ENCODE results near the gene GDAP1L1. TPM values are rescaled to one million over a fixed set of nuclear protein-coding genes. Genes with fewer than 3 reads are reported as not detected.

Gene GDAP1L1
- polyA plus RNA-seq, 1 donor from 2014 or later = 216 TPM

DNA sequence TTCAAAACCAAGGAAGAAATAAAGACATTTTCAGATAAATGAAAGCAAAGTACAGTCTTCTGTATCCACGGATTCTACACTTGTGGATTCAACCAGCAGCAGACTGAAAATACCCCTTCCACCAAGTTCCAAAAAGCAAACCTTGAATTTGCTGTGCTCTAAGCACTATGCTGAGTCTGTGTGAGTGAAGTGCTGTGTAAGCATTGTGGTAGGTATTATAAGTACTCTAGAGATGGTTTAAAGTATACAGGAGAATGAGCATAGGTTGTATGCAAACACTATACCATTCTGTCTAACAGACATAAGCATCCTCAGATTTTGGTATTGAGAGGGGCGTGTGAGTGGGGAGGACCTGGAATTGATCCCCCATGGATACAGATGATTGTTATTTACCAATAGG, 46.1 kb upstream of the GDAP1L1 start:
- Histone ChIP-seq H3K36me3 (ENCODE audit: insufficient read depth, low read length) (peaks cover 12% of the 10 kb centered on the region), H4K20me1 (ENCODE audit: insufficient read depth) (no peaks in the 10 kb centered on the region)

DNA sequence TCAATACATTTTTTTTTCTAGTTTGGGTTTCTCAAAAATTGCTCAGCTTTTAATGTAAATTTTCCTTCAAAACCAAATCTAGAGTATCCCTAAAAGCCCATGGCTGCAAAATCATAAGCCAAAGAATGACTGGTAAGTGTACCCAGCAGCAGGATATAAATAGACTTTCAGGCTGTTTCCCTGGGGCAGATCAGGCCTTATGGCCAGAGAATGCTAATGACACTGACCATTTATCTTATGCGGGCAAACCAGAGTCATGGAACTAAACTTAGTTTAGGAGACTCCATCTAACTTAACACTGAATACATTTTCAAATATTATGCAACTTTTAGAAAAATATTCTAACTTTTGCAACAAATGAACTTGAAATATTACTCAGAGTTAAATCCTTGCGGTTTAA, 43.9 kb upstream of the GDAP1L1 start:
- Histone ChIP-seq H3K9ac (ENCODE audit: low read length) (no peak overlapping the region), H2AFZ (ENCODE audit: low read depth, low read length) (no peak overlapping the region), H3K27me3 (ENCODE audit: insufficient read depth, low read depth, low read length) (no peaks in the 10 kb centered on the region), H3F3A (ENCODE audit: insufficient read depth, low read length, poor library complexity, severe bottlenecking) (no peaks in the 10 kb centered on the region), H3K4me3 (ENCODE audit: low read length) (no peak overlapping the region), H3K27ac (ENCODE audit: low read length) (no peak overlapping the region), H3K36me3 (ENCODE audit: insufficient read depth, low read length) (peaks cover 12% of the 10 kb centered on the region), H4K20me1 (ENCODE audit: insufficient read depth) (no peaks in the 10 kb centered on the region), H3K79me2 (replicated peaks; ENCODE audit: insufficient read depth, low read length) (peaks cover 54% of the 10 kb centered on the region), H3K9me2 (ENCODE audit: insufficient read depth, low read length) (no peaks in the 10 kb centered on the region), H3K4me2 (ENCODE audit: low read length) (no peak overlapping the region), H3K9me3 (ENCODE audit: low read length) (no peaks in the 10 kb centered on the region)
- TF ChIP-seq POLR2AphosphoS5 (IDR thresholded peaks at IDR 0.05) (no peak), MXI1 (conservative IDR thresholded peaks at IDR 0.05; ENCODE audit: poor library complexity, severe bottlenecking) (no peak), RAD21 (conservative IDR thresholded peaks at IDR 0.05) (no peak), TAF1 (IDR thresholded peaks at IDR 0.05; ENCODE audit: low read depth) (no peak), EZH2 (IDR thresholded peaks at IDR 0.05; ENCODE audit: borderline replicate concordance, insufficient read depth, low read length, poor library complexity, severe bottlenecking) (no peak), SMC3 (conservative IDR thresholded peaks at IDR 0.05; ENCODE audit: poor library complexity) (no peak), EP300 (conservative IDR thresholded peaks at IDR 0.05; ENCODE audit: poor library complexity, severe bottlenecking) (no peak)
- TF ChIP-seq, protein P1, sequence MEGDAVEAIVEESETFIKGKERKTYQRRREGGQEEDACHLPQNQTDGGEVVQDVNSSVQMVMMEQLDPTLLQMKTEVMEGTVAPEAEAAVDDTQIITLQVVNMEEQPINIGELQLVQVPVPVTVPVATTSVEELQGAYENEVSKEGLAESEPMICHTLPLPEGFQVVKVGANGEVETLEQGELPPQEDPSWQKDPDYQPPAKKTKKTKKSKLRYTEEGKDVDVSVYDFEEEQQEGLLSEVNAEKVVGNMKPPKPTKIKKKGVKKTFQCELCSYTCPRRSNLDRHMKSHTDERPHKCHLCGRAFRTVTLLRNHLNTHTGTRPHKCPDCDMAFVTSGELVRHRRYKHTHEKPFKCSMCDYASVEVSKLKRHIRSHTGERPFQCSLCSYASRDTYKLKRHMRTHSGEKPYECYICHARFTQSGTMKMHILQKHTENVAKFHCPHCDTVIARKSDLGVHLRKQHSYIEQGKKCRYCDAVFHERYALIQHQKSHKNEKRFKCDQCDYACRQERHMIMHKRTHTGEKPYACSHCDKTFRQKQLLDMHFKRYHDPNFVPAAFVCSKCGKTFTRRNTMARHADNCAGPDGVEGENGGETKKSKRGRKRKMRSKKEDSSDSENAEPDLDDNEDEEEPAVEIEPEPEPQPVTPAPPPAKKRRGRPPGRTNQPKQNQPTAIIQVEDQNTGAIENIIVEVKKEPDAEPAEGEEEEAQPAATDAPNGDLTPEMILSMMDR (IDR thresholded peaks at IDR 0.05; ENCODE audit: poor library complexity, severe bottlenecking) = no peak
- TF ChIP-seq, protein P2, sequence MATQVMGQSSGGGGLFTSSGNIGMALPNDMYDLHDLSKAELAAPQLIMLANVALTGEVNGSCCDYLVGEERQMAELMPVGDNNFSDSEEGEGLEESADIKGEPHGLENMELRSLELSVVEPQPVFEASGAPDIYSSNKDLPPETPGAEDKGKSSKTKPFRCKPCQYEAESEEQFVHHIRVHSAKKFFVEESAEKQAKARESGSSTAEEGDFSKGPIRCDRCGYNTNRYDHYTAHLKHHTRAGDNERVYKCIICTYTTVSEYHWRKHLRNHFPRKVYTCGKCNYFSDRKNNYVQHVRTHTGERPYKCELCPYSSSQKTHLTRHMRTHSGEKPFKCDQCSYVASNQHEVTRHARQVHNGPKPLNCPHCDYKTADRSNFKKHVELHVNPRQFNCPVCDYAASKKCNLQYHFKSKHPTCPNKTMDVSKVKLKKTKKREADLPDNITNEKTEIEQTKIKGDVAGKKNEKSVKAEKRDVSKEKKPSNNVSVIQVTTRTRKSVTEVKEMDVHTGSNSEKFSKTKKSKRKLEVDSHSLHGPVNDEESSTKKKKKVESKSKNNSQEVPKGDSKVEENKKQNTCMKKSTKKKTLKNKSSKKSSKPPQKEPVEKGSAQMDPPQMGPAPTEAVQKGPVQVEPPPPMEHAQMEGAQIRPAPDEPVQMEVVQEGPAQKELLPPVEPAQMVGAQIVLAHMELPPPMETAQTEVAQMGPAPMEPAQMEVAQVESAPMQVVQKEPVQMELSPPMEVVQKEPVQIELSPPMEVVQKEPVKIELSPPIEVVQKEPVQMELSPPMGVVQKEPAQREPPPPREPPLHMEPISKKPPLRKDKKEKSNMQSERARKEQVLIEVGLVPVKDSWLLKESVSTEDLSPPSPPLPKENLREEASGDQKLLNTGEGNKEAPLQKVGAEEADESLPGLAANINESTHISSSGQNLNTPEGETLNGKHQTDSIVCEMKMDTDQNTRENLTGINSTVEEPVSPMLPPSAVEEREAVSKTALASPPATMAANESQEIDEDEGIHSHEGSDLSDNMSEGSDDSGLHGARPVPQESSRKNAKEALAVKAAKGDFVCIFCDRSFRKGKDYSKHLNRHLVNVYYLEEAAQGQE (IDR thresholded peaks at IDR 0.05; ENCODE audit: borderline replicate concordance) = no peak

More for the DNA sequence above, 46.1 kb upstream of the GDAP1L1 start:
- Histone ChIP-seq H3K27me3 (ENCODE audit: insufficient read depth, low read depth, low read length) (no peaks in the 10 kb centered on the region), H3F3A (ENCODE audit: insufficient read depth, low read length, poor library complexity, severe bottlenecking) (no peaks in the 10 kb centered on the region), H2AFZ (ENCODE audit: low read depth, low read length) (no peak overlapping the region), H3K27ac (ENCODE audit: low read length) (no peak overlapping the region), H3K4me3 (ENCODE audit: low read length) (no peak overlapping the region), H3K9me3 (ENCODE audit: low read length) (no peaks in the 10 kb centered on the region), H3K9me2 (ENCODE audit: insufficient read depth, low read length) (no peaks in the 10 kb centered on the region), H3K79me2 (replicated peaks; ENCODE audit: insufficient read depth, low read length) (peaks cover 32% of the 10 kb centered on the region), H3K4me2 (ENCODE audit: low read length) (no peak overlapping the region), H3K9ac (ENCODE audit: low read length) (no peak overlapping the region)
- TF ChIP-seq, protein P1 (IDR thresholded peaks at IDR 0.05; ENCODE audit: poor library complexity, severe bottlenecking) = no peak
- TF ChIP-seq SMC3 (conservative IDR thresholded peaks at IDR 0.05; ENCODE audit: poor library complexity) (no peak), MXI1 (conservative IDR thresholded peaks at IDR 0.05; ENCODE audit: poor library complexity, severe bottlenecking) (no peak), TAF1 (IDR thresholded peaks at IDR 0.05; ENCODE audit: low read depth) (no peak), RAD21 (conservative IDR thresholded peaks at IDR 0.05) (no peak), POLR2AphosphoS5 (IDR thresholded peaks at IDR 0.05) (no peak), EZH2 (IDR thresholded peaks at IDR 0.05; ENCODE audit: borderline replicate concordance, insufficient read depth, low read length, poor library complexity, severe bottlenecking) (no peak), EP300 (conservative IDR thresholded peaks at IDR 0.05; ENCODE audit: poor library complexity, severe bottlenecking) (no peak)
- TF ChIP-seq, protein P2 (IDR thresholded peaks at IDR 0.05; ENCODE audit: borderline replicate concordance) = no peak

Data from neural cell (in vitro differentiated cells).